HuH-7.5 (cell line): ENCODE measurements around the gene PNMA1.
A peak's percentile ranks its signal among the peaks of the same experiment; 100 is the strongest.

Experiments used
- DNase-seq: peaks from one replicate; pipeline ENCODE4 v3.0.0; 2011; ENCODE audit warnings: low spot score

PNMA1 gene

GRCh38 chr14:73713803-73714655, at the start of gene PNMA1:
TSS of gene PNMA1 (minus strand) at chr14:73714384. CDS start at chr14:73713639, 745 bp downstream.
- DNase-seq, result peak; percentile 95

GRCh38 chr14:73763396-73763795, 49.2 kb upstream of the PNMA1 start:
- DNase-seq, result peak; percentile 74

GRCh38 chr14:73762375-73762822, 48.2 kb upstream of the PNMA1 start:
- no peak for DNase-seq

- no peak for DNase-seq
These were observed 47.6 kb upstream of the PNMA1 start for GRCh38 chr14:73761618-73762355.

- no peak for DNase-seq
These were observed 46.7 kb upstream of the PNMA1 start for GRCh38 chr14:73760598-73761586.

- DNase-seq, result peak; percentile 89
These were observed 45.8 kb upstream of the PNMA1 start for GRCh38 chr14:73759714-73760597.

GRCh38 chr14:73759183-73759713, 45.1 kb upstream of the PNMA1 start:
- peak; percentile 67 for DNase-seq

GRCh38 chr14:73758392-73759182, 44.4 kb upstream of the PNMA1 start:
- peak; percentile 97 for DNase-seq

GRCh38 chr14:73757876-73758391, 43.8 kb upstream of the PNMA1 start:
- no peak for DNase-seq

GRCh38 chr14:73757381-73757780, 43.2 kb upstream of the PNMA1 start:
- DNase-seq, result no peak

- no peak for DNase-seq
These were observed 41.3 kb upstream of the PNMA1 start for GRCh38 chr14:73755434-73756014.

- DNase-seq, result no peak
These were observed 40.8 kb upstream of the PNMA1 start for GRCh38 chr14:73754911-73755360.

- no peak for DNase-seq
These were observed 40.0 kb upstream of the PNMA1 start for GRCh38 chr14:73753887-73754795.

- no peak for DNase-seq
These were observed 39.1 kb upstream of the PNMA1 start for GRCh38 chr14:73753124-73753886.

- no peak for DNase-seq
These were observed 38.3 kb upstream of the PNMA1 start for GRCh38 chr14:73752297-73752992.

GRCh38 chr14:73751157-73751691, 37.0 kb upstream of the PNMA1 start:
- DNase-seq, result no peak
